ENCODE measurements around the gene ERC2.
"Not testable (repeated sequence)": the region's sequence is repeated elsewhere in the genome, so short reads cannot be mapped to it uniquely, and the experiment has no call there.

Gene ERC2

DNA sequence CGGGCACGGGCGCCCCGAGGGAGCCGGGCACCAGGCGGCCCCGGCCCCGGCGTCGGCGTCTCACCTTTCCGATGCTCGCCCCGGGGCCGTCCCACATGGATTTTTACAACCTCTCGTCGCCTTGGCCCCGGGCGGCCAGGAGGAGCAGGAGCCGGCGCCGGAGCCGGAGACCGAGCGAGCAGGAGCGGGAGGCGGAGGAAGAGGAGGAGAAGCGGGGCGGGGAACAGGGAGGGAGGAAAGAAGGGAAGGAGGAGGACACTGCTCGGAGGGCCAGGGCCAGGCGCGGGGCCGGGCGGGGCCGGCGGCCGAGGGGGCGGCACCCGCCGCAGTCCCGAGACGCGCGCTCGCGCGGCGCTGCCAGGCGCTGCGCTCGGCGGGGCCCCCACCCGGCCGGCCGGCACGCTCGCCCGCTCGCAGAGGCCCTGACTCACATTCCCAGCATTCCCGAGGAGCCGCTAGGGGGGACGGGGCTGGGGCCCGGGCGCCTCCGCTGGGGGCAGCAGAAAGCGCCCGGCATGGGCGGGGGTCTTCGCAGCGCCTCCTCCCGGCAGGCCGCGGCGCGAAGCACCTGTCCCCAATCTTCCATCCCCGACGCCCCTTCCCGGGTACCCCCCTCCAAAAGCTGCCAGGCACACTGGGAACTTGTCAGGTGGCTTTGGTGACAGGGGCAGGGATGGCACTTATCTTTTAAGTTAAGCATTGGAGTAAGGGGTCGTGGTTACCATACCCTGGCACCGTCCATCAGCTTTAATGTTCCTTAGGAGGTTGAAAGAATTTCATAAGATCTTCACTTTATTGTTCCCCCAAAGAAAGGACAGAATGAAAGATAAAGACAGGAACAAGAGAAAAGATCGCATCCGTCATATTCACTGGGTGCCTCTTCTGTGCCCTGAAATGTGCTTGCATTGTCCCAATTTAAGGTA, at the start of gene ERC2:
TSS of gene ERC2 (minus strand) at position 284 of the 923 bp plus-strand sequence.
- peak; percentile 68 for DNase-seq (ENCODE audit: low spot score)

DNA sequence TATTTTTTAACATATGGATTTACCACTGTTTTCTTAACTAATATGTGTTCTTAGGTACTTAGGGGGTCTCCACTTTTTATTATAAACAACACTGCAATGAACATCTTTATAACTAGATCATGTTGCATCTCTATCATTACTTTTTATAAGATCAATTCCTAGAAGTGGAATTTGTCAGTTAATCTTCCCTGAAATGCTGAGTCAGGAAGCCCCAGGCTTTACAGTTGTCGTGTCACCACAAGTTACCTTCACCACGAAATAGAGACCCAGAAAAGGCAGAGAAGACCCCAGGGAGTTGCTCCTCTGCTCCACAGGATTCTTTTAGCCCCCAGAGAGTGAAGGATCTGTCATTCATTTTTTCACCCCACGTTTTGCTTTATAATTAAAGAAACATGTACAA, 34.5 kb upstream of the ERC2 start:
- no peak for DNase-seq (ENCODE audit: low spot score)

DNA sequence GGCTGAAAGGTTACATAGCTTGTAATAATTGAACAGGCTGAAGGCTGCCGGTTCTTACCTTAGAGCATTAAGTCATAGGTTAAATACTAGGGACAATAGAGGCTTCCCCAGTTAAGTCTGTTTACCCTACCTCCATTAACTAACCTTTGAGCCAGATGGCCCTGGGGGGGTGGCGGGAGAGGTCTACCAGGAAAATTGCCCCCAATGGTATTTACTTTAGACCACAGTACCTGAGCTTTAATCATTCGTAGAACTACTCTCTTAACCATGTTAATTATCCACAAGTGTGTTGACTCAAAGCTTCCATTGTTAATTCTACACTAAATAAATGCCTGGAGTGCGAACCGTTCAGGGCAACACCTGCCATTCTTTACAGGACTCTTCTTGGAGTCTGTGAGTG, 28.1 kb upstream of the ERC2 start:
- not testable (repeated sequence) for DNase-seq (ENCODE audit: low spot score)

DNA sequence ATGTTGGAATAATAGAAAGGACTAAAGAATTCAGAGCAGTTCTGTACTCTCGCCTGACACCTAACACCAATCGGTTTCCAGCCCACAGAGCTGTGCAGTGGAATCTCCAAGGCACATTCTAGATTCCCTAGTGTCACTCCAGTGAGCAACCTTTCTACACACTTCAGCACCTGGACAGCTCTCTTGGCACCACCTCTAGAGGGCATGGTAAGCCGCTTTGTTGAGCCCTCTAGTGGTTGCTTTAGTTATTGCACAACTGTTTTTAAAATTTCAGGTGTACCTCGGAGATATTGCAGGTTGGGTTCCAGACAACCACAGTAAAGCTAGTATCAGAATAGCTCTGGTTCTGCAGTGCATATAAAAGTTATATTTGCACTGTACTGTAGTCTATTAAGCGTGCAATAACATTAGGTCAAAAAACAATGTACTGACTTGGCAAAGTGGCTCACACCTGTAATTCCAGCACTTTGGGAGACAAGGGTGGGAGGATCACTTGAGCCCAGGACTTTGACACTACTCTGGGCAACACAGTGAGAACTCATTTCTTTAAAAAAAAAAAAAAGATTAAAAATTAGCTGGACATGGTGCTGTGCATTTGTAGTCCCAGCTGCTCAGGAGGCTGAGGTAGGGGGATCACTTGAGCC, 26.5 kb upstream of the ERC2 start:
- peak; percentile 83 for DNase-seq (ENCODE audit: low spot score)

DNA sequence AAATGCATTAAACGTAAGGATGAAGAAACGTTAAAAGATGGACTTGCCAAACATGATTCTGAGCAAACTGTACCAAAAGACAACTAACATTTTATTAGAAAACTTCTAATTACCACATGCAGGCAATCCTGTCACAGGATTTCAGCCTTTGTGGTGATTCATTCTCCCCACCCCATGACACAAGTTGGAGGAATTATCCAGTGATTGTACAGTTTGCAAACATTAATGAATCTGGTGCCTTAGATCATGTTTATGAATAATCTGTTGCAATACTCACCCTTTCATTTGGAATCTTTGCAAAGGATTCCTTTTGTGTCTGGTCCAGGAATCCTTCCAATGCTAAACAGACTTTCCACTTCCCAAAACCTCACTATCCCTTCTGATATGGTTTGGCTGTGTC, 23.3 kb upstream of the ERC2 start:
- no peak for DNase-seq (ENCODE audit: low spot score)

DNA sequence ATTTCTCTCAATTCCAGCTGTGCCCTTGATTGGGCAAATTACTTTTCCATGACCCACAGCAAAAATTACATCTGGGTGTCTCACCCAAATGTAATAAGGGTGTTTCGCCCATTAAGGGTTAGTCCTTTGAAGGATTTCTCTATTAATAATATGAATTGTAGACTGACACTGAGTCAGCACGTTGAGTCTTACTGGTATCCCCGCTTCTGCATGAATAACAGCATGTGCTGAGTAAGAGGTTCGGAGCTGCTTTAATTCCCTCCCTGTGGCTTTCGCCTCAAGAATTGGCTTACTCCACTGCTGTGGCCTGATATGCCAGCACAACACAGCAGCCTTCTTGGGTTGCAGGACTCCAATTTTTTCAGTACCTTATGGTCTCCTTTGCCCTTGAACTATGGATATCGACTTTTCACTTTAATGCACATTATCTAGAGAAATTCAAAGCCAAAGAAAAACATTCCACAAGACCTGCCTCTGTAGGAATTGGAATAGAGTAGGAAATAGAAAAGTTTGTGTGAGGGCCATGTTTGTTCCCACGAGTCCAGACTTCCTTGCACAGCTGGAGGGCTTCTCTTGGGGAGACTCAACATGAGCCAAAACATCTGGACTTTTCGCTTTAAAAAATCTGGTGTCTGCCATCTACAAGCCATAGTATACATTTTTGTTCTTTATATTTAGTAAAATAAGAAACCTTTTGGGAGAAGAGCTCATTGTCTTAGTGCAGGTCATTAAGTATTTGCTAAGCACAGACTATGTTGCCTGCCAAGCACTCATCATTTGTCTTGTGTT, 20.7 kb upstream of the ERC2 start:
- DNase-seq (ENCODE audit: low spot score) = no peak

DNA sequence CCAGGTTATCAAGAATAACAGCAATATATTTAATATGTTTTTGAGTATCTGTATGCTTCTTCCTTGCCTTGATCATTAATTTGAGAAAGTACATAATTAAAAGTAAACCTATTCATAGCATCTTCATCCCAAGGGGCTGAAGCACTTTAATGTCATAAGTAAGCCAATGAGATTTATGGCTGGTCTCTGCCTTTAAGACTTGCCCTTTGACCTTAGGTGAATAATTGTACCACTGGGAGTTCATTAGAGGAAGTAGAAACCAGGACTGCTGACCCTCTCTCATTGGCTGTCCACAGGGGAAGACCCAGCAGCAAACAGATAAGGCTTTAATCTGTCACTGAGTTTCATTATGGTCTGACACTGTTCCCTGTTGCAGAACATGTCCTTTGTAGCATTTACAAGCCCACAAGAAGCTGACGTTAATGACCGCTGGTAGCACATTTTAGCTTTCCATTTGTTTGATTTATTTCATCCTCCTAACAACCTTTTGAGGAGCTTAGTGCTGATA, 16.3 kb upstream of the ERC2 start:
- no peak for DNase-seq (ENCODE audit: low spot score)

DNA sequence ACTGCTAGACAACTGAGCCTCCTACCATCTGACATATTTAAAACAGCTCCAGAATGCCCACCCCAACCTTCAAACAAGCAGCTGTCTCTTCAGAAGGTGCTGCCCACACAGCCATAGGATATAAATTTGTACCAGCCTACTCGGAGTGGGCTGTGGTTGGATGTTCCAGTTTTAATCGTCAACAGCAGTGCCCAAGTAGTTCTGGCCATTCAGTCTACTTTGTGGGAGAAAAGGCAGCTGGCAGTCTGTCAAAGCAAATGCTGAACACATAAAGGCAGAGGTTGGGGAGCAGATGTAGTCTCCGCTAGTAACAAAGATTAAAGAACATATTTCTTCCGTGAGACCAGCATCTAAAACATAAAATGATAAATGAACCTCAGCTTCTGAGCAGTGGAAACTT, 15.9 kb upstream of the ERC2 start:
- no peak for DNase-seq (ENCODE audit: low spot score)

DNA sequence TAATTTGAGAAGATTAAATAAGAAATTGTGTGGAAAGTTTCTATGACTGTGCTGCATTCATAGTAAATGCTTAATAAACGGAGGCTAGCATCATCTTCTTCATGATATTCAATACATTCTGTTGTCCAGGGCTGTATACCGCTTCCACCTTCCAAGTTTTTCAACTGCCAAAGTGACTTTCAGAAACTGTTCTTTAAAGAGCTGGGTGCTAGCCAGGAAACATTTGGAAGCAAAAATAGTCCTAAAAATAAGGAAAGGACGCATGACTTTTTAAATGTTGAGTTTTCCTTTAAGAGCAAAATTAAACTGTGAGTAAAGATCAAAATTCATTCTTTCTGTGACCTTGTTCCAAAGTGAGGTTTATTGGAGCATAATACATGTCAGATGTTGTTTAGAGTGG, 9.4 kb upstream of the ERC2 start:
- no peak for DNase-seq (ENCODE audit: low spot score)

DNA sequence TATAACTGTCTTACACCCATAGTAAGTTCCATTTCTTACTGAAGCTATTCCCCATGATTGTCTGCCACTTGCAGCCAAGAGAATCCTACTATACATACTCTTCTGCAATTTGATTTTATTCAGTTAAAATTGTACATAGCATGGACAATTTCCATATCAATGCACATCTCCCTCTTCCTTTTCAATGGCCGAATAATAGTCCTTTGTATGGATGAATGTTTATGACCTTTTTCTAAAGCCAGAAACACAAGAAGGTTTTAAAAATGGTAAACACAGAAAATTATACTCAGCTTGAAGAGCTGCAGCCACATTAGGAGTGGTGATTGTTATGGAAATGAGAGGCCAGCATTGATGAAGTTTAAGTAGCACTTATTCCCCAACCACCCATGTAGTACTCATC, 8.5 kb upstream of the ERC2 start:
- no peak for DNase-seq (ENCODE audit: low spot score)

DNA sequence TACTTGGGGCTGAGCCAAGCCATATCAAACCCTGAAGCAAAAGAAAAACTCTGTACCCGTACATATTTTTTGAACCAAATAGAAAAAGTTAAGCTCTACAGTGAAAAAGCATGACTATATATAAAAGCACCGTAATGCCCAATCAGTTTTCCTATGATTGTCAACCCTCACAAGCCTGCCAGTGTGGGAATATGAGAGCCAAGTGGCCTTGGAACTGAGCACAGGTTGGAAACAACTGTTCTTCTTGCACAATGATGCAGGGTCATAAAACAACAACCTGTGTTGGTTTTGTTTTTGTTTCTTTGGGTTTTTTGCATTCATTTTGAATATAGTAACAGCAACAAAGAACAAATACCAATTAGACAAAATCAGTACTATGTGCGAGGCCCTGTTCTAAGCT, 3.5 kb upstream of the ERC2 start:
- DNase-seq (ENCODE audit: low spot score) = no peak

DNA sequence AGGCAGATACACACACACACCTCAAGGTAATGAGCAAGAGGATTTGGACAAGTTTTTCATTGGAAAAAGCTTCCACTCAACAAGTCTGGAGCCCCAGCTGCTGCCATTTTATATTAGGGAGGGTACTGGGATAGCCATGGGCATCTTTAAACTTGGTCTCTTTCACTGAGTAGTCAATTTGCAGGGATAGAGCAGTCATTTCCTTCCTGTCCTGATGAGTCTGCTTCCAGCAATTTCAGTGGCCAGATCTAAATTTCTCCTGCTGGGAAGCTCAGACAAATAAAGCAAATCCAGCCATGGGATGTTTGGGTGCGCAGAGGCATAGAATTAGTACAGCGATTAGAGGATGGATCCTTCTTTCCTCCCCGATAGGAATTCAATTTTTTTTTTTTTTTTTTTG, 874 bp upstream of the ERC2 start:
- DNase-seq (ENCODE audit: low spot score) = peak; percentile 34

DNA sequence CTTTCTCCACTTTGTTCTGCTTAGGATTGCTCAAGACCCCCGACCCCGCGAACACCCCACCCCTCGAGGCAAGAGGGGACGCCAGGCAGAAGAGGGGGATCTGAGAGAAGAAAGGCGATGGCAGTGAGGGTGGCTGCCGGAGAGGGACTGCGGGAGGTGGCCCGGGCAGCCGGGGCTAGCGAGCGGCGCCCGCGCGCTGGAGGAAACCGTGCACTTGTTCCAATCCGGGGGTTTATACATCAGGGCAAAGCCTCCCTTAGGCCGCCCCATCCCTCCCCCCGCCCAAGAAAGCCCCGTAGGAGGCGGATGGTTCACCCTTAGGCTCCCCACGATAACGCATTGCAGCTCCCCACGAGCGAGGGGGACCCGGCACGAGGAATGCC, 475 bp downstream of the ERC2 start:
- no peak for DNase-seq (ENCODE audit: low spot score)

DNA sequence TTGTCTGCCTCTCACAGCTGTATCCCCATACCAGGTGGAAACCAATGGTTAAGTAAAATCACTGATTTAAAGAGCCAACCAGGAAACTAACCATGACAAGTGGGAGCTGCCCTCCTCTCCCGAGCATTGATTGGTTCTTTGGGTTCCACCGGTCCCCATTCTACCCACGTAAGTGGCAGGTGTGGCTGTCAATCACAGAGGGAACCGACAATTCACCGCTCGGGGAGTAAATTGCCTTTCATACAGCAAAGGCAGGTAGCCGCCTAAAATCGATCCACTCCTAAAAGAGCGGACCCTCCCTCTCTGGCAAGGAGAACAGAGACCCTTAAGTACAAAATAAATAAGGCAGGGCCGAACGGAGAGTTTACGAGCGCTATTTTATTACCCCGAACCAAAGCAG, 1.2 kb downstream of the ERC2 start:
- DNase-seq (ENCODE audit: low spot score) = peak; percentile 98

DNA sequence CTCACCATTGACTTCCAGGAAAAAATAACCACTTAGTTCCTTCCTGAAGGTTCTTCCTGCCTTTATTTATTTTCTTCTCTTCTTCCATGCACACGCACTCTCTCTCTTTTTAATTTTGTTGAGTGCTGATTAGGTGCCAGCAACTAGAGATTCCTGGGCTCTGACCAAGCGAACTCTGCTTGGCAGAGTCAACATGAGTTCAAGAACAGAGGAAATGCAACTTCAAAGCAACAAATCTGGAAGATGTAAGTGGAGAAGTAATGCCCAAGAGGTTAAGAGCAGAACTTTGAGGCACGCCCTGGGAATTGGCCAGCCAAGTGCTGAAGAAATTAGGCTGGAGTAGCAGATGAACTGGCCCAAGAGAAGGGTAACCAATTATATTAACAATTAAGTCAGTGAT, 8.5 kb downstream of the ERC2 start:
- DNase-seq (ENCODE audit: low spot score) = no peak

DNA sequence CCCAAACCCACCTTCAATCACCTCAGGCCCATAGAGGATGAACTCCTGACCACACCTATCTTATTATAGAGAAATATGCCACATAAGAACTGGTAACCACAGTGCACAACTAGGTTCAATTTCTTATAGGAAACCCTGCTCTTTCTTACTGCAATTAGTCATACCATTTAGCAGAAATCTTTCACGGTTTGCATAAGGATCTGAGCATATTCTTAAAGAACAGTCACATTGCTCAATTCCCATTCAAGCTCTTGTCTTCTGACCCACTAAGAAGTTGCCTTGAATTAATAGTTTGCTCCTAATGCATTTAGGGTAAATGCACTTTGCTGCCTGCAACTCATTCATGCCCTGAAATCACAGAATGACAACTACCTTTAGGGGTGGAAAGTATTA, 9.2 kb downstream of the ERC2 start:
- no peak for DNase-seq (ENCODE audit: low spot score)

DNA sequence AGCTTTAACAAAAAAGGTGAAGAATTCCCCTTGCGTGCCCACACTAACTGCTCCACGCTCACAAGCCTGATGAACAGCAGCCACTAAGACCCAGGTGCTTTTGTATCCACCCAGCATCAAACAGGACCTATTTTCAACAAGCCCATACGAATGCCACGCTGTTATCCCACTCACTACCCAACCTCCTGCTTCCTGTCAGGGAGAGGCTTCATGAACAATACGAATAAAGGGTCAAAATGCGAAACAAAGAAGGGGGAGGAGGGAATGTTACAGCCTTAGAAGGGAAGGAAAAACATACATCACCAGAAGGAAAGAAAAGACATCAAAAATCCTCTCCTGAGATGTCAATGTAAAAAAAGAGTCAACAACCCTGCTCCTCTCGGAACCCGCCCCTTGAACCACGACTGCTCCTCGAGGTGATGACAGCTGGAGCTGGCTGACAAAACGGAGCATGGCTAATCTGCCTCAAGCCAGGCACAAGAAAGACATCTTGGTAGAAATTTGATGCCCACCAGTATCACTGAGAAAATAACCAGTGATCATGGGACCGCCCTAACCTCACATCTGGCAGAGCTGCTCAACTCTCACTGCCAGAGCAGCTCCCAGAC, 9.7 kb downstream of the ERC2 start:
- no peak for DNase-seq (ENCODE audit: low spot score)

DNA sequence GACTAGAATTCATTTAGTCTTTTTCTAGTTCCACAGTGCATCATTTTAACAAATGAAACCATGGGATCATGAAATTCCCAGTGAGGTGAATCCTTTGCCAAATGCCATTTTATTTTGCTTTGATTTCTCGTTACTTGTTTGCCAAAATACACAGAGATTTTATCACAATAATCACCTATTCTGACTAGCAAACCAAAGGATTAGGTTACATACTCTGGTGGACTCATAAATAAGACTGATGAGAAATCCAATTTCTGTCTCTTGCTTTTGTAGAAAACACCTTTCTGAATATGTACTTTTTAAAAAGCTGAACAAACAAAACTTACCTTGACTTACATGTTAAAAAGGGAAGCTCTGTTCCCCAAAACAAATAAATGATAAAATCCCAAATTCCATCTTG, 12.2 kb downstream of the ERC2 start:
- DNase-seq (ENCODE audit: low spot score) = no peak

DNA sequence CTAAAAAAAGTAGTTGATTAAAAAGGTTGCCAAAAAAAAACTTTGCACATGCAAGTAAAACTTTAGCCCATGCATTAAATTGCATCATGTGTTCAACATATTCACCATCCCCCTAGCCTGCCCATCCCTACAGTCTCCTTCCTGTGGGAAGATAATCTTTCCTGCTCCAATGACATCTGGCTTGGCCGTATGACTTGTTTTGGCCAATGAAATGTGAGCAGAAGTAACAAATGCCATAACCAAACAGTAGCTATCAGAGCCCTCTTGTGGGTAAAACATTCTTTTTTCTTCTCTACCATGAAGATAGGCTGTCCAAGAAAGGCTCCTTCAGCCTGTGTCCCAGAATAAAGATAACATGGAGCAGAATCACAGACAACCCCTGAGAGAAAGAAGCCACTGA, 15.3 kb downstream of the ERC2 start:
- DNase-seq (ENCODE audit: low spot score) = no peak

DNA sequence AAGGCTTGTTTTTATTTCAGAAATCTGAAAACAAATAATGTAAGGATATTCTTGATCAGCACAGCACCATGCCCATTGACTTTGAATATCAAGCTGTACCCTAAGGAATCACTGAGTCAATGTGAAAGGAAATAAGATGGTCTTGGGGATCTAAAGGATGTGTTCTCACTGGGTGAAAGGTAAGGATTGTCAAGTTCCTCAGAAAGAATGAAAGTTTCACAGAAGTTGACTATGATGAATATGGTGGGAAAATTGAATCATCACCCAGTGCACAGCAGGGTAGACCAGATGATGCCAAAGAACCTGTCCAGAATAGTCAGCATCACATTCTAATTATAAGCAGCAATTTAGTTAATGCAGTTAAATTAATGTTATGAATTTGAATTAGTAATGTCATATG, 16.2 kb downstream of the ERC2 start:
- no peak for DNase-seq (ENCODE audit: low spot score)

DNA sequence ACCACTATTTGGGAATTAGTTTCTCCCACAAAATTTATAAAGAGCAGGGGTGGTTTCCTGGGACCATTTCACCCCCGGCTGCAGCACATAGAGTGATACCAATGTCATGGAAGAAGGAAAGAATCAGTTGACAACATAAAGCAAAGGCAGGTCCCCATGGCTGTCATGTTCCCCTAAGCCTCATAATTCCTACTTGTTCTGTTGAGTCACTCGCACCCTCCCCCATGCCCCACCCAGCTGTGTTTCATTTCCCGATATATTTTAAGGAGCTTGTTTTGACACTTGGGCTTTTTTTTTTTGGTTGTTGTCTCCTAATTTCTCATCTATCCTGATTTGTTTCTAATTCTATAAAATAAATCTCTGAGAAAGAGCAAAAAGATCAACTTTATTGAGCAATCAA, 24.9 kb downstream of the ERC2 start:
- no peak for DNase-seq (ENCODE audit: low spot score)

DNA sequence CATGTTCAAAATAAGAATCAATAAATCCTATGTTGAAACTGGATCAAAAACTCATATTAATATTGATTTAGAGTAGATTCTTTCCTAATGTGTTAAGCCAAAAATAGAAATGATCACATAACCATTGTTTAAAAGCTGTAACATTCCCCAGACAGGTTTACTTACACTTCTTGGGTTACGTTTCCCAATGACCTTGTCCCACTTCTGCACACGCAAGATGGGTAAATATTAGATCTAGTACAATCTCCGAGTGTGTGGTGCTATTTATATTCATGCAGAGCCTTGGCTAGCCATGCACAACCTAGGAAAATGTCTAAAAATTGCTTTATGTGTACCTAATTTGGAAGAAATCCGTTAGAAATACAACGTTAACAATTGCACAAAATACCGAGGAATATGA, 39.6 kb downstream of the ERC2 start:
- DNase-seq (ENCODE audit: low spot score) = no peak

Measured in cerebellar cortex (tissue), 1 donor.